Measurements from ENCODE around the gene CAAP1.
"Not testable (repeated sequence)": the region's sequence is repeated elsewhere in the genome, so short reads cannot be mapped to it uniquely, and the experiment has no call there.

CAAP1 gene

GRCh38 chr9:26850995-26851394 is 41.6 kb downstream of the CAAP1 start:
- DNase-seq (ENCODE audit: low read depth in 2 of 2), result no peak

- DNase-seq (ENCODE audit: low read depth in 2 of 2), result no peak
Observed at GRCh38 chr9:26833792-26834191, 58.8 kb downstream of the CAAP1 start.

GRCh38 chr9:26828391-26828955 is 64.1 kb downstream of the CAAP1 start:
- DNase-seq (ENCODE audit: low read depth in 2 of 2), result not testable (repeated sequence)

- no peak for DNase-seq (ENCODE audit: low read depth in 2 of 2)
Observed at GRCh38 chr9:26814799-26815198, 77.8 kb downstream of the CAAP1 start.

GRCh38 chr9:26813247-26813646 is 79.4 kb downstream of the CAAP1 start:
- DNase-seq (ENCODE audit: low read depth in 2 of 2), result no peak

- DNase-seq (ENCODE audit: low read depth in 2 of 2), result no peak
Observed at GRCh38 chr9:26812217-26812616, 80.4 kb downstream of the CAAP1 start.

GRCh38 chr9:26811106-26811505 is 81.5 kb downstream of the CAAP1 start:
- no peak for DNase-seq (ENCODE audit: low read depth in 2 of 2)

- DNase-seq (ENCODE audit: low read depth in 2 of 2), result peak; percentile 28 to 30
Observed at GRCh38 chr9:26809795-26810194, 82.8 kb downstream of the CAAP1 start.

GRCh38 chr9:26807161-26807560 is 85.4 kb downstream of the CAAP1 start:
- no peak for DNase-seq (ENCODE audit: low read depth in 2 of 2)

- DNase-seq (ENCODE audit: low read depth in 2 of 2), result no peak
Observed at GRCh38 chr9:26802921-26803320, 89.7 kb downstream of the CAAP1 start.

- DNase-seq (ENCODE audit: low read depth in 2 of 2), result no peak
Observed at GRCh38 chr9:26801772-26802171, 90.8 kb downstream of the CAAP1 start.

GRCh38 chr9:26800322-26800721 is 92.3 kb downstream of the CAAP1 start:
- DNase-seq (ENCODE audit: low read depth in 2 of 2), result no peak

GRCh38 chr9:26791274-26791673 is 101.3 kb downstream of the CAAP1 start:
- DNase-seq (ENCODE audit: low read depth in 2 of 2), result no peak
